ENCODE data around the gene LIN28A.

- TF ChIP-seq SIN3A (IDR thresholded peaks at IDR 0.05; ENCODE audit: low read depth, low read length) (no peak), FOXM1 (IDR thresholded peaks at IDR 0.05; ENCODE audit: low read depth, low read length) (no peak), PBX3 (IDR thresholded peaks at IDR 0.05; ENCODE audit: insufficient replicate concordance, low read depth, low read length) (no peak), CREM (IDR thresholded peaks at IDR 0.05; ENCODE audit: low read depth) (no peak), CBX3 (IDR thresholded peaks at IDR 0.05; ENCODE audit: borderline replicate concordance, low read depth) (no peak), IKZF1 (conservative IDR thresholded peaks at IDR 0.05) (no peak), RFX5 (IDR thresholded peaks at IDR 0.05; ENCODE audit: low read depth, low read length) (no peak), ZNF24 (IDR thresholded peaks at IDR 0.05) (no peak), BHLHE40 (IDR thresholded peaks at IDR 0.05; ENCODE audit: borderline replicate concordance in 1 of 2, low read depth in 2 of 2, low read length in 1 of 2) (no peak), POLR2AphosphoS5 (IDR thresholded peaks at IDR 0.05; ENCODE audit: low read length) (no peak), RCOR1 (conservative IDR thresholded peaks at IDR 0.05; ENCODE audit: low read depth, low read length) (no peak), TAF1 (IDR thresholded peaks at IDR 0.05; ENCODE audit: borderline replicate concordance, low read depth, low read length) (no peak)
Measured at GRCh38 chr1:26440259-26440658, 29.6 kb downstream of the LIN28A start.
